ENCODE results near the gene LEP.

Gene LEP

GRCh38 chr7:128203047-128203491 is 38.0 kb upstream of the LEP start:
- no peak for TF ChIP-seq EZH2phosphoT487 (IDR thresholded peaks at IDR 0.05; ENCODE audit: borderline replicate concordance, low read length)
- TF ChIP-seq, protein P1, sequence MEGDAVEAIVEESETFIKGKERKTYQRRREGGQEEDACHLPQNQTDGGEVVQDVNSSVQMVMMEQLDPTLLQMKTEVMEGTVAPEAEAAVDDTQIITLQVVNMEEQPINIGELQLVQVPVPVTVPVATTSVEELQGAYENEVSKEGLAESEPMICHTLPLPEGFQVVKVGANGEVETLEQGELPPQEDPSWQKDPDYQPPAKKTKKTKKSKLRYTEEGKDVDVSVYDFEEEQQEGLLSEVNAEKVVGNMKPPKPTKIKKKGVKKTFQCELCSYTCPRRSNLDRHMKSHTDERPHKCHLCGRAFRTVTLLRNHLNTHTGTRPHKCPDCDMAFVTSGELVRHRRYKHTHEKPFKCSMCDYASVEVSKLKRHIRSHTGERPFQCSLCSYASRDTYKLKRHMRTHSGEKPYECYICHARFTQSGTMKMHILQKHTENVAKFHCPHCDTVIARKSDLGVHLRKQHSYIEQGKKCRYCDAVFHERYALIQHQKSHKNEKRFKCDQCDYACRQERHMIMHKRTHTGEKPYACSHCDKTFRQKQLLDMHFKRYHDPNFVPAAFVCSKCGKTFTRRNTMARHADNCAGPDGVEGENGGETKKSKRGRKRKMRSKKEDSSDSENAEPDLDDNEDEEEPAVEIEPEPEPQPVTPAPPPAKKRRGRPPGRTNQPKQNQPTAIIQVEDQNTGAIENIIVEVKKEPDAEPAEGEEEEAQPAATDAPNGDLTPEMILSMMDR (IDR thresholded peaks at IDR 0.05; ENCODE audit: low read depth, low read length, poor library complexity, severe bottlenecking) = no peak
- Histone ChIP-seq H3K36me3 (ENCODE audit: control insufficient read depth, low read length) (no peaks in the 10 kb centered on the region), H3F3A (ENCODE audit: control insufficient read depth, insufficient read depth) (no peaks in the 10 kb centered on the region), H3K4me1 (ENCODE audit: control insufficient read depth, low read length) (no peaks in the 10 kb centered on the region; the same call in 1 of the 2 replicates), H3K9me3 (ENCODE audit: control insufficient read depth, insufficient read depth, low read length) (no peaks in the 10 kb centered on the region), H4K20me1 (ENCODE audit: control insufficient read depth, insufficient read depth, low read depth, low read length) (no peaks in the 10 kb centered on the region), H3K4me2 (ENCODE audit: low read length) (no peak overlapping the region), H3K27ac (ENCODE audit: low read depth, low read length) (no peak overlapping the region), H3K79me2 (ENCODE audit: control insufficient read depth, low read length) (no peaks in the 10 kb centered on the region), H3K4me3 (ENCODE audit: low read length) (no peak overlapping the region), H3K27me3 (ENCODE audit: control insufficient read depth, low read length) (0 out of 2 replicates have a peak, but pooled peaks cover 4% of the 10 kb centered on the region), H3K9me2 (replicated peaks; ENCODE audit: control insufficient read depth, low read length) (no peaks in the 10 kb centered on the region)

DNA sequence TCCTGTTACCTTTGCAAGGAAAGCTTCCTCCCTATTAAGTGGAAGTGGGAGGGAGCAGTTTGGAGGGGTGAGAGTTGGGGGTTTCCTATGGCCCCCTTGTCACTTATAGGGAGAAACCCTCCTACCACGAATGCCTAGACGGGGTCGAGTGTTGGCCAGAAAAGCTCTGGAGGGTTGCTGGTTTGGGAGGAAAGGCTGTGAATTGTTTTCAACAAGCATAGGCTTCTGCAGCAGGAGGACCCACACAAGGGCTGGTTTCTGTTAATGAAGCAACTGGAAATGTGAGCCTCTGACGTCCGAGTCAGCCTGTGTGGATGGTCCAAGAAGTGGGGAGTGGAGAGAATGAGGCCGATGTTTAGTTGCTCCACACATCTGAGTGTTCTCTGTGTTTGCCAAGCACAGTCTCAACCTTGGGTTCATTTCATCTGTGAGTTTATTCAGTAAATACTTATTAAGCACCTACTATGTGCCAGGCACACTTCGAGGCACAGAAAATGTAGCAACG is 37.3 kb upstream of the LEP start:
- H3K36me3 ChIP-seq (ENCODE audit: control insufficient read depth, low read length) = no peaks in the 10 kb centered on the region
- H3K27me3 ChIP-seq (ENCODE audit: control insufficient read depth, low read length) = 0 out of 2 replicates have a peak, but pooled peaks cover 4% of the 10 kb centered on the region
- no peaks in the 10 kb centered on the region for H3F3A ChIP-seq (ENCODE audit: control insufficient read depth, insufficient read depth)
- no peak overlapping the region for H3K4me2 ChIP-seq (ENCODE audit: low read length)
- H3K9me3 ChIP-seq (ENCODE audit: control insufficient read depth, insufficient read depth, low read length) = no peaks in the 10 kb centered on the region
- H3K27ac ChIP-seq (ENCODE audit: low read depth, low read length) = no peak overlapping the region
- TF ChIP-seq EZH2phosphoT487 (IDR thresholded peaks at IDR 0.05; ENCODE audit: borderline replicate concordance, low read length) = no peak
- TF ChIP-seq, protein P1 (IDR thresholded peaks at IDR 0.05; ENCODE audit: low read depth, low read length, poor library complexity, severe bottlenecking) = no peak
- no peak overlapping the region for H3K4me3 ChIP-seq (ENCODE audit: low read length)
- peaks cover 7% of the 10 kb centered on the region for H3K4me1 ChIP-seq (ENCODE audit: control insufficient read depth, low read length)
- no peaks in the 10 kb centered on the region for H4K20me1 ChIP-seq (ENCODE audit: control insufficient read depth, insufficient read depth, low read depth, low read length)
- H3K9me2 ChIP-seq (replicated peaks; ENCODE audit: control insufficient read depth, low read length) = no peaks in the 10 kb centered on the region
- H3K79me2 ChIP-seq (ENCODE audit: control insufficient read depth, low read length) = no peaks in the 10 kb centered on the region

DNA sequence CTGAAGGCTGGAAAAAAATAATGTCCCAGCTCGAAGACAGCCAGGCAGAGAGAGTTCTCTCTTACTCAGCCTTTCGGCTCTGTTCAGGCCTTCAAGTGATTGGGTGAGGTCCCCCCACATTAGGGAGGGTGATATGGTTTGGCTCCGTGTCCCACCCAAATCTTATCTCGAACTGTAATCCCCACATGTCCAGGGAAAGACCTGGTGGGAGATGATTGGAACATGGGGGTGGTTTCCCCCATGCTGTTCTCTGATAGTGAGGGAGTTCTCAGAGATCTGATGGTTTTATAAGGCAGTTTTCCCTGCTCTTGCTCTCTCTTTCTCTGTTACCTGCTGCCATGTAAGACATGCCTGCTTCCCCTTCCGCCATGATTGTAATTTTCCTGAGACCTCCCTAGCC is 36.6 kb upstream of the LEP start:
- Histone ChIP-seq H3K36me3 (ENCODE audit: control insufficient read depth, low read length) (no peaks in the 10 kb centered on the region), H3K79me2 (ENCODE audit: control insufficient read depth, low read length) (no peaks in the 10 kb centered on the region), H3K27ac (ENCODE audit: low read depth, low read length) (no peak overlapping the region), H3K27me3 (ENCODE audit: control insufficient read depth, low read length) (0 out of 2 replicates have a peak, but pooled peaks cover 4% of the 10 kb centered on the region), H3K4me1 (ENCODE audit: control insufficient read depth, low read length) (peaks cover 11% of the 10 kb centered on the region), H3K9me3 (ENCODE audit: control insufficient read depth, insufficient read depth, low read length) (no peaks in the 10 kb centered on the region), H3K9me2 (replicated peaks; ENCODE audit: control insufficient read depth, low read length) (no peaks in the 10 kb centered on the region), H3F3A (ENCODE audit: control insufficient read depth, insufficient read depth) (no peaks in the 10 kb centered on the region), H3K4me2 (ENCODE audit: low read length) (no peak overlapping the region), H3K4me3 (ENCODE audit: low read length) (no peak overlapping the region), H4K20me1 (ENCODE audit: control insufficient read depth, insufficient read depth, low read depth, low read length) (no peaks in the 10 kb centered on the region)
- no peak for TF ChIP-seq EZH2phosphoT487 (IDR thresholded peaks at IDR 0.05; ENCODE audit: borderline replicate concordance, low read length)
- TF ChIP-seq, protein P1 (IDR thresholded peaks at IDR 0.05; ENCODE audit: low read depth, low read length, poor library complexity, severe bottlenecking) = no peak

Measured in DOHH2 (cell line).